BJ (cell line): Measurements from ENCODE around the gene NUSAP1. TPM values are rescaled to one million over a fixed set of nuclear protein-coding genes. Genes with fewer than 3 reads are reported as not detected.

ENCODE experiments used
- CTCF ChIA-PET: fragments of 350-600 bp; formaldehyde crosslinking; extraction: SDS; loops from one replicate; lab custom pipeline; 2021; ENCODE audit warnings: antibody characterized with exemption, inconsistent platforms; lab: Yijun Ruan, JAX
- POLR2A ChIA-PET: fragments of 300-600 bp; sonication (Branson Sonifier 250); formaldehyde crosslinking; extraction: SDS; loops from one replicate; lab custom pipeline; 2021; ENCODE audit warnings: antibody characterized with exemption; lab: Charles Lee
- DNase-seq: peaks from one replicate; pipeline ENCODE4 v3.0.0-alpha.2; 2011; ENCODE audit warnings: low read depth
- H3K27me3 ChIP-seq: 2 replicates; pipeline ENCODE4 v1.6.0; 2011; ENCODE audit warnings: low read length; ENCODE audit not compliant: control insufficient read depth, insufficient read depth
- H3K36me3 ChIP-seq: 2 replicates; pipeline ENCODE4 v1.5.1; 2011; ENCODE audit warnings: low read length; ENCODE audit not compliant: control insufficient read depth, insufficient read depth
- H3K4me3 ChIP-seq: 2 replicates; pipeline ENCODE4 v1.5.1; 2011; ENCODE audit warnings: low read depth, mild to moderate bottlenecking, control low read depth, low read length
- CTCF ChIP-seq: IDR thresholded peaks from 2 replicates; pipeline ENCODE4 v1.5.1; 2011; ENCODE audit warnings: low read depth, mild to moderate bottlenecking, control low read depth, inconsistent platforms, low read length, moderate library complexity; ENCODE audit not compliant: insufficient read depth
- polyA plus RNA-seq: library from polyadenylated mRNA; depleted of rRNA; stranded (reverse); fragments of >200 nt; gene quantifications from 2 replicates; pipeline ENCODE4 v1.2.3, GENCODE V29; 2011

Gene NUSAP1
- polyA plus RNA-seq, 1 experiment: 102 TPM

- ChIA-PET CTCF (interaction anchor here (1.0 to 1.5 kb wide), 2 partner anchors 9 to 93 kb away, joined by 3 to 6 read pairs; partner anchors contain the start of genes CHP1, NUSAP1 and OIP5), POLR2A (no interaction called here)
- no peak overlapping the region for H3K4me3 ChIP-seq
- no peaks in the 10 kb centered on the region for H3K27me3 ChIP-seq
- no peaks in the 10 kb centered on the region for H3K36me3 ChIP-seq
- no peak for TF ChIP-seq CTCF
- no peak for DNase-seq
These were observed 9.1 kb upstream of the NUSAP1 start for GRCh38 chr15:41323611-41324010.

- CTCF ChIA-PET: interaction anchor here (0.7 to 2.7 kb wide), 3 partner anchors 14 to 427 kb away, joined by 3 to 16 read pairs (median 3); no protein-coding TSS in a partner anchor
- H3K36me3 ChIP-seq: no peaks in the 10 kb centered on the region
- no peaks in the 10 kb centered on the region for H3K27me3 ChIP-seq
- TF ChIP-seq CTCF: no peak
- DNase-seq: no peak
- peak overlapping the region; percentile 68; the same call in 1 of the 2 replicates for H3K4me3 ChIP-seq
- POLR2A ChIA-PET: no interaction called here
These were observed 1.4 kb upstream of the NUSAP1 start for GRCh38 chr15:41331281-41331680.

- no peak for DNase-seq
- no peaks in the 10 kb centered on the region for H3K27me3 ChIP-seq
- ChIA-PET CTCF (interaction anchor here (0.7 to 2.7 kb wide), 7 partner anchors 11 to 474 kb away, joined by 3 to 16 read pairs (median 6); partner anchors contain the start of genes CHP1 and EXD1), POLR2A (no interaction called here)
- TF ChIP-seq CTCF: peak; percentile 84; the same call in 1 of the 2 replicates
- H3K36me3 ChIP-seq: no peaks in the 10 kb centered on the region
- H3K4me3 ChIP-seq: peak overlapping the region; percentile 68
These were observed 868 bp upstream of the NUSAP1 start for GRCh38 chr15:41331833-41332193.

- no peak for TF ChIP-seq CTCF
These were observed 413 bp downstream of the NUSAP1 start for GRCh38 chr15:41333026-41333562.

GRCh38 chr15:41334293-41335120 is 1.8 kb downstream of the NUSAP1 start:
- CTCF ChIA-PET: interaction anchor here (0.5 to 0.6 kb wide), 2 partner anchors 312 to 433 kb away, joined by 3 read pairs; no protein-coding TSS in a partner anchor

More at GRCh38 chr15:41333026-41333562, 413 bp downstream of the NUSAP1 start:
- Histone ChIP-seq H3K36me3 (no peaks in the 10 kb centered on the region), H3K4me3 (peak overlapping the region; percentile 74), H3K27me3 (no peaks in the 10 kb centered on the region)
- POLR2A ChIA-PET: no interaction called here
- DNase-seq: no peak
- CTCF ChIA-PET: interaction anchor here (0.5 to 2.7 kb wide), 12 partner anchors 9 to 567 kb away, joined by 3 to 16 read pairs (median 4); partner anchors contain the start of genes CHP1 and EXD1

More at GRCh38 chr15:41334293-41335120, 1.8 kb downstream of the NUSAP1 start:
- POLR2A ChIA-PET: no interaction called here
- Histone ChIP-seq H3K36me3 (no peaks in the 10 kb centered on the region), H3K27me3 (no peaks in the 10 kb centered on the region), H3K4me3 (no peak overlapping the region)
- no peak for DNase-seq
- no peak for TF ChIP-seq CTCF
